PC-3 (cell line): ENCODE results near the gene IL32. TPM values are rescaled to one million over a fixed set of nuclear protein-coding genes. Genes with fewer than 3 reads are reported as not detected.

Source experiments
- ATAC-seq: fragments of 200-7000 bp; cut with Tn5 transposase; 2 replicates; pipeline ENCODE4 v1.9.1; 2020; ENCODE audit warnings: mild to moderate bottlenecking, moderate library complexity
- BruUV-seq: library from RNA; stranded (reverse); fragments of 400-500 nt; replicated peaks from 2 replicates; lab custom pipeline; 2021; lab: Mats Ljungman, UMichigan
- CTCF ChIA-PET: fragments of 300-600 bp; sonication (Branson Sonifier 250); formaldehyde crosslinking; loops from one replicate; lab custom pipeline; 2022; ENCODE audit warnings: antibody characterized with exemption; lab: Charles Lee
- POLR2A ChIA-PET: fragments of 300-600 bp; sonication (Branson Sonifier 250); formaldehyde crosslinking; loops from one replicate; lab custom pipeline; 2022; ENCODE audit warnings: antibody characterized with exemption; ENCODE audit not compliant: unreplicated experiment; lab: Charles Lee
- DNase-seq: peaks from one replicate; pipeline ENCODE4 v3.0.0-alpha.2; 2015
- H2AFZ ChIP-seq: fragments of 300-600 bp; sonication (generic); 2 replicates; pipeline ENCODE4 v1.6.0; 2016; ENCODE audit warnings: antibody characterized with exemption, low read length
- H3F3A ChIP-seq: fragments of 300-600 bp; sonication (generic); one replicate; pipeline ENCODE4 v1.6.0; 2017; ENCODE audit warnings: antibody characterized with exemption, low read length, control low read depth, mild to moderate bottlenecking; ENCODE audit not compliant: unreplicated experiment
- H3K27ac ChIP-seq: fragments of 300-600 bp; sonication (generic); 2 replicates; pipeline ENCODE4 v1.5.1; 2016; ENCODE audit warnings: mild to moderate bottlenecking, low read length
- H3K27me3 ChIP-seq: fragments of 300-600 bp; sonication (generic); 2 replicates; pipeline ENCODE4 v1.6.1; 2016; ENCODE audit warnings: low read length, mixed read lengths
- H3K36me3 ChIP-seq: fragments of 300-600 bp; sonication (generic); 2 replicates; pipeline ENCODE4 v1.6.1; 2016; ENCODE audit warnings: low read depth, mixed run types, low read length, mixed read lengths
- H3K4me1 ChIP-seq: fragments of 300-600 bp; sonication (generic); 2 replicates; pipeline ENCODE4 v1.5.1; 2016; ENCODE audit warnings: low read length; ENCODE audit not compliant: insufficient read depth
- H3K4me2 ChIP-seq: fragments of 300-600 bp; sonication (generic); 2 replicates; pipeline ENCODE4 v1.6.0; 2016; ENCODE audit warnings: low read length
- H3K4me3 ChIP-seq: fragments of 300-600 bp; sonication (generic); 2 replicates; pipeline ENCODE4 v1.5.1; 2016; ENCODE audit warnings: mild to moderate bottlenecking, low read length, mixed read lengths
- H3K79me2 ChIP-seq: fragments of 300-600 bp; sonication (generic); 2 replicates; pipeline ENCODE4 v1.6.1; 2017; ENCODE audit warnings: low read length, mixed read lengths
- H3K9ac ChIP-seq: fragments of 300-600 bp; sonication (generic); 2 replicates; pipeline ENCODE4 v1.6.0; 2016; ENCODE audit warnings: mild to moderate bottlenecking, low read length
- H3K9me2 ChIP-seq: fragments of 300-600 bp; sonication (generic); replicated peaks from 2 replicates; pipeline ENCODE4 v1.6.1; 2016; ENCODE audit warnings: mixed run types, low read length, mixed read lengths
- H3K9me3 ChIP-seq: fragments of 300-600 bp; sonication (generic); 2 replicates; pipeline ENCODE4 v1.6.1; 2016; ENCODE audit warnings: low read length, mixed read lengths
- H4K20me1 ChIP-seq: fragments of 300-600 bp; sonication (generic); 2 replicates; pipeline ENCODE4 v1.6.1; 2016; ENCODE audit warnings: low read length, mixed read lengths
- EZH2 ChIP-seq: fragments of 300-600 bp; sonication (generic); IDR thresholded peaks from one replicate; pipeline ENCODE4 v1.6.1; 2017; ENCODE audit warnings: antibody characterized with exemption, mild to moderate bottlenecking, low read length; ENCODE audit not compliant: unreplicated experiment
- EZH2phosphoT487 ChIP-seq: fragments of 300-600 bp; sonication (generic); IDR thresholded peaks from 2 replicates; pipeline ENCODE4 v1.6.1; 2018; ENCODE audit warnings: mild to moderate bottlenecking, antibody characterized with exemption, low read length, borderline replicate concordance
- intact Hi-C: fragments of 100-400 bp; cut with micrococcal nuclease; formaldehyde crosslinking; loops from 2 replicates; pipeline ENCODE4 v1.9.0; 2023
- total RNA-seq: library from RNA; depleted of rRNA; stranded (reverse); fragments of >200 nt; gene quantifications from 2 replicates; pipeline ENCODE4 v1.2.3, GENCODE V29; 2014
- TF ChIP-seq, protein P1 (sequence below): fragments of 300-600 bp; sonication (generic); conservative IDR thresholded peaks from 2 replicates; pipeline ENCODE4 v1.5.1; 2017; ENCODE audit warnings: antibody characterized with exemption, low read depth, mild to moderate bottlenecking, low read length

The IL32 gene
- total RNA-seq, 1 experiment from 2014 or later: 8.8 TPM

DNA sequence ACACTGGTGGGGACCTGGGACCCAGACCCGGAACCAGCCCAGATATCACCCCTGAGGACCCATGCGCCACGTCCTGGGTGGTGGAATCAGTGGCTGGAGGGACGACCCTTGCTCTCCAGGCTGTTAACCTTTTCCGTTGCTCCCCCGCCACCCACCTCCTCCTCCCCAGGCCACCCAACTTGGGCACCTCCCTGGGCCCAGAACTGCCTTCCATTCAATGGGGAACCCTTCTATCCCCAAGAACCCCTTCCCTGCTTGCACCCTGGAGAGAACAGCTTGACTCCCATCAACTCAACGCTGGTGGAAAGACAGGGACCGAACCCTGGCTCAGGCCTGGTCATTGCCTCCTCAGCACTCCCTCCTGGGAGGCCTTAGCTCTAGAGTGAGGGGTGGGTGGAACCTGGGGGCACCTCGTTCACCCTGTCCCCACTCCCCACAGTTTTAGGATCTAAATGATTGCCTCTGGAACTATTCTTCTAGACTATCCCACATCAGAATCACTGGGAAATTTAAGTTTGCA is 5.7 kb upstream of the IL32 start:
- Histone ChIP-seq H3K27ac (no peak overlapping the region), H3F3A (no peaks in the 10 kb centered on the region), H3K9me2 (no peaks in the 10 kb centered on the region), H3K4me3 (peak overlapping the region; percentile 86), H3K4me1 (peaks cover under 1% of the 10 kb centered on the region), H3K4me2 (peak overlapping the region; percentile 98), H3K27me3 (no peaks in the 10 kb centered on the region), H3K36me3 (no peaks in the 10 kb centered on the region), H3K9me3 (no peaks in the 10 kb centered on the region), H4K20me1 (no peaks in the 10 kb centered on the region), H3K79me2 (no peaks in the 10 kb centered on the region), H3K9ac (peak overlapping the region; percentile 51), H2AFZ (peak overlapping the region; percentile 90)
- TSS peak; percentile 79 for BruUV-seq
- ATAC-seq (no peak), DNase-seq (no peak)
- POLR2A ChIA-PET: no interaction called here
- intact Hi-C loops: loop anchor here (1.0 kb wide), 1 partner anchor 65 kb away; no protein-coding TSS in a partner anchor
- TF ChIP-seq, protein P1, sequence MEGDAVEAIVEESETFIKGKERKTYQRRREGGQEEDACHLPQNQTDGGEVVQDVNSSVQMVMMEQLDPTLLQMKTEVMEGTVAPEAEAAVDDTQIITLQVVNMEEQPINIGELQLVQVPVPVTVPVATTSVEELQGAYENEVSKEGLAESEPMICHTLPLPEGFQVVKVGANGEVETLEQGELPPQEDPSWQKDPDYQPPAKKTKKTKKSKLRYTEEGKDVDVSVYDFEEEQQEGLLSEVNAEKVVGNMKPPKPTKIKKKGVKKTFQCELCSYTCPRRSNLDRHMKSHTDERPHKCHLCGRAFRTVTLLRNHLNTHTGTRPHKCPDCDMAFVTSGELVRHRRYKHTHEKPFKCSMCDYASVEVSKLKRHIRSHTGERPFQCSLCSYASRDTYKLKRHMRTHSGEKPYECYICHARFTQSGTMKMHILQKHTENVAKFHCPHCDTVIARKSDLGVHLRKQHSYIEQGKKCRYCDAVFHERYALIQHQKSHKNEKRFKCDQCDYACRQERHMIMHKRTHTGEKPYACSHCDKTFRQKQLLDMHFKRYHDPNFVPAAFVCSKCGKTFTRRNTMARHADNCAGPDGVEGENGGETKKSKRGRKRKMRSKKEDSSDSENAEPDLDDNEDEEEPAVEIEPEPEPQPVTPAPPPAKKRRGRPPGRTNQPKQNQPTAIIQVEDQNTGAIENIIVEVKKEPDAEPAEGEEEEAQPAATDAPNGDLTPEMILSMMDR: no peak
- CTCF ChIA-PET: interaction anchor here (1.7 kb wide), 1 partner anchor 54 kb away, joined by 5 read pairs; no protein-coding TSS in a partner anchor

DNA sequence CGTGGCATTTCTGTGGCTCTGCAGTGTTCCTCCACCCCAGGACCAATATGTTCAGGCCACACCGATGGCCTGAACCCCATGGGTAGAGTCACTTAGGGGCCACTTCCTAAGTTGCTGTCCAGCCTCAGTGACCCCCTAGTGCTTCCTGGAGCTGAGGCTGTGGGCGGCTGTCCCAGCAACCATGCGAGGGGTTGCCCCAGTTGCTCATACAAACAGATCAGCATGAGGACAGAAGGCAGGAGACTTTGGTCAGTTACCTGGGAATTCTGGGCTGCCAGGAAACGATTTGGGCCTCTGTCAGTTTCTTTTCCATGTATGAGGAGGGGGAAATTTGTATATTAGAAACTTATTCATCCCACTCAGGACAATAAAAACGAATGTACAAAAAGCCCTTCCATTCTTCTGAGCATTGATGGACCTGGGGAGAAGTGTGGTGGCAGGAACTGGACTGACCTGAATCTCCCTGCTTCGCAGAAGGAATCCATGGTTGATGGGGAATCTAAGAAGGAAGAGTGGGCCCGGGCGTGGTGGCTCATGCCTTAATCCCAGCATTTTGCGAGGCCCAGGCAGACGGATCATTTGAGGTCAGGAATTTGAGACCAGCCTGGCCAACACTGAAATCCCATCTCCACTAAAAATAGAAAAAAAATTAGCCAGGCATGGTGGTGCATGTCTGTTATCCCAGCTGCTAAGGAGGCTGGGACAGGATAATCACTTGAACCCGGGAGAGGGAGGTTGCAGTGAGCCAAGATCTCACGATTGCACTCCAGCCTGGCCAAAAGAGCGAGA is 4.9 kb upstream of the IL32 start:
- intact Hi-C loops: no loop called here
- Histone ChIP-seq H3K9me2 (no peaks in the 10 kb centered on the region), H2AFZ (no peak overlapping the region), H3K79me2 (no peaks in the 10 kb centered on the region), H3K4me3 (no peak overlapping the region), H3K36me3 (no peaks in the 10 kb centered on the region), H4K20me1 (no peaks in the 10 kb centered on the region), H3K9me3 (no peaks in the 10 kb centered on the region), H3F3A (no peaks in the 10 kb centered on the region), H3K27me3 (no peaks in the 10 kb centered on the region), H3K4me2 (no peak overlapping the region), H3K27ac (no peak overlapping the region), H3K9ac (no peak overlapping the region), H3K4me1 (peaks cover 8% of the 10 kb centered on the region)
- ChIA-PET CTCF (no interaction called here), POLR2A (no interaction called here)
- DNase-seq (no peak), ATAC-seq (no peak)
- BruUV-seq: no TSS peak
- TF ChIP-seq EZH2phosphoT487 (no peak), EZH2 (no peak)
- TF ChIP-seq, protein P1: no peak

- Histone ChIP-seq H3K4me1 (peaks cover 11% of the 10 kb centered on the region), H3K4me2 (no peak overlapping the region), H3K9me2 (no peaks in the 10 kb centered on the region), H3K27ac (no peak overlapping the region), H3K4me3 (no peak overlapping the region), H2AFZ (no peak overlapping the region), H3K36me3 (no peaks in the 10 kb centered on the region), H3K27me3 (no peaks in the 10 kb centered on the region), H3K79me2 (no peaks in the 10 kb centered on the region), H3K9me3 (no peaks in the 10 kb centered on the region), H3F3A (no peaks in the 10 kb centered on the region), H4K20me1 (no peaks in the 10 kb centered on the region), H3K9ac (no peak overlapping the region)
- intact Hi-C loops: no loop called here
- POLR2A ChIA-PET: no interaction called here
- ATAC-seq (no peak), DNase-seq (no peak)
- BruUV-seq: no TSS peak
- CTCF ChIA-PET: no interaction called here
- TF ChIP-seq, protein P1: no peak
These were observed 2.9 kb upstream of the IL32 start for GRCh38 chr16:3062553-3062952.
